ENCODE measurements around the gene HTT. TPM values are rescaled to one million over a fixed set of nuclear protein-coding genes. Genes with fewer than 3 reads are reported as not detected.

The HTT gene
- total and polyA plus RNA-seq, 2 of the 13 experiments (the other 11 are each of a cell fraction or from before 2014, with no cell fraction given): 17.5 to 19.5 TPM

GRCh38 chr4:3073158-3074077 is 1.1 kb upstream of the HTT start (continued):
- TF ChIP-seq MBD4 (IDR thresholded peaks at IDR 0.05; ENCODE audit: borderline replicate concordance, low read length): no peak
- no peak for TF ChIP-seq NFATC3 (CRISPR knock-in tag; IDR thresholded peaks at IDR 0.05)
- no peak for TF ChIP-seq ZNF282 (IDR thresholded peaks at IDR 0.05; ENCODE audit: partially characterized antibody)
- TF ChIP-seq PCBP2 (optimal IDR thresholded peaks at IDR 0.05; ENCODE audit: low read depth, low read length, poor library complexity, severe bottlenecking): no peak
- TF ChIP-seq PLSCR1 (CRISPR knock-in tag; IDR thresholded peaks at IDR 0.05; ENCODE audit: borderline replicate concordance): no peak
- TF ChIP-seq GABPB1 (CRISPR knock-in tag; IDR thresholded peaks at IDR 0.05): peak; percentile 65
- no peak for TF ChIP-seq POLR2AphosphoS2 (IDR thresholded peaks at IDR 0.05; ENCODE audit: low read depth, low read length)
- TF ChIP-seq GTF2F1 (IDR thresholded peaks at IDR 0.05; ENCODE audit: low read length): 0 out of 2 replicates have a peak, but pooled peaks have one; percentile 17
- no peak for TF ChIP-seq SMYD3 (CRISPR knock-in tag; IDR thresholded peaks at IDR 0.05)
- no peak for TF ChIP-seq ZNF619 (CRISPR knock-in tag; IDR thresholded peaks at IDR 0.05)
- TF ChIP-seq THRA (CRISPR knock-in tag; IDR thresholded peaks at IDR 0.05; ENCODE audit: borderline replicate concordance): peak; percentile 66; the same call in 1 of the 2 replicates
- TF ChIP-seq RAD21 (CRISPR knock-in tag; IDR thresholded peaks at IDR 0.05): peak; percentile 31; the same call in 1 of the 2 replicates
- no peak for TF ChIP-seq ZNF629 (CRISPR knock-in tag; conservative IDR thresholded peaks at IDR 0.05)
- no peak for TF ChIP-seq STAG1 (CRISPR knock-in tag; IDR thresholded peaks at IDR 0.05)
- TF ChIP-seq SP5 (CRISPR knock-in tag; IDR thresholded peaks at IDR 0.05; ENCODE audit: borderline replicate concordance, low read depth): peak; percentile 74
- TF ChIP-seq RFX1 (IDR thresholded peaks at IDR 0.05): no peak
- no peak for TF ChIP-seq ZNF598 (CRISPR knock-in tag; IDR thresholded peaks at IDR 0.05; ENCODE audit: borderline replicate concordance)
- no peak for TF ChIP-seq REST (IDR thresholded peaks at IDR 0.05; ENCODE audit: borderline replicate concordance in 1 of 2, low read depth in 1 of 2, low read length in 2 of 2)
- TF ChIP-seq POLR2G (IDR thresholded peaks at IDR 0.05; ENCODE audit: low read depth, low read length): peak; percentile 67
- TF ChIP-seq ZNF605 (CRISPR knock-in tag; IDR thresholded peaks at IDR 0.05): no peak; the same call in 1 of the 2 replicates
- no peak for TF ChIP-seq ZNF781 (CRISPR knock-in tag; IDR thresholded peaks at IDR 0.05; ENCODE audit: borderline replicate concordance, not compliant biosample characterization)
- TF ChIP-seq CREM (IDR thresholded peaks at IDR 0.05): no peak
- no peak for TF ChIP-seq CREM (CRISPR knock-in tag; IDR thresholded peaks at IDR 0.05)
- no peak for TF ChIP-seq ZNF33A (CRISPR knock-in tag; IDR thresholded peaks at IDR 0.05; ENCODE audit: borderline replicate concordance)
- no peak for TF ChIP-seq MZF1 (CRISPR knock-in tag; IDR thresholded peaks at IDR 0.05; ENCODE audit: borderline replicate concordance)
- no peak for TF ChIP-seq GATA4 (IDR thresholded peaks at IDR 0.05; ENCODE audit: borderline replicate concordance, low read depth)

Measured in HepG2 (cell line).